Transverse colon (tissue), 3 donors: ENCODE data around the gene MYO19.

ENCODE experiments used
- CTCF ChIP-seq, 5 experiments: fragments of 200-600 bp in 3 of 5; fragments of 450-650 bp in 2 of 5; sonication (generic) in 3 of 5; IDR thresholded peaks; 1 replicate in 2 of 5; 2 replicates in 3 of 5; pipeline ENCODE4 v1.5.1; 2016 to 2017; ENCODE audit warnings: antibody characterized with exemption in 5 of 5, inconsistent platforms in 3 of 5, mild to moderate bottlenecking in 2 of 5, moderate library complexity in 1 of 5
- POLR2A ChIP-seq: fragments of 450-650 bp; IDR thresholded peaks from one replicate; pipeline ENCODE4 v1.6.1; 2016; ENCODE audit warnings: antibody characterized with exemption, mild to moderate bottlenecking, moderate library complexity

GRCh38 chr17:36459045-36459444, 75.6 kb downstream of the MYO19 start:
- TF ChIP-seq POLR2A, result no peak
- no peak for TF ChIP-seq CTCF (IDR thresholded peaks at IDR 0.05)
